GM12892 (cell line): ENCODE measurements around the gene APBB1IP.

Experiments used
- POLR2A ChIP-seq: IDR thresholded peaks from 2 replicates; pipeline ENCODE4 v1.6.1; 2011; ENCODE audit warnings: low read depth, low read length, control low read depth
- POLR2AphosphoS5 ChIP-seq: IDR thresholded peaks from 2 replicates; pipeline ENCODE4 v1.6.1; 2011; ENCODE audit warnings: low read depth, low read length, control low read depth
- TAF1 ChIP-seq: IDR thresholded peaks from 2 replicates; pipeline ENCODE4 v1.6.1; 2011; ENCODE audit warnings: low read depth, mild to moderate bottlenecking, control low read depth, low read length, borderline replicate concordance

DNA sequence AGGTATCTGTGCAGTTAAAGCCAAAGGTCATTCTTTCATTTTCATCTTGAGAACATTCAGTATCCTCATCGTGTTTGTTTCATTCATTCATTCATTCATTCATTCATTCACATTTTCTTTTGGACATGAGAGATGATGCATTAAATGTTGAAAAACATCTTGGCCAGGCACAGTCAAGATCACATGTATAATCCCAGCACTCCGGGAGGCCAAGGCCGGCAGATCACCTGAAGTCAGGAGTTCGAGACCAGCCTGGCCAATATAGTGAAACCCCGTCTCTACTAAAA, 34.3 kb downstream of the APBB1IP start:
- no peak for TF ChIP-seq POLR2A
- no peak for TF ChIP-seq POLR2AphosphoS5
- no peak for TF ChIP-seq TAF1
